ENCODE measurements around the gene PCOLCE2.

The PCOLCE2 gene

GRCh38 chr3:142888481-142889211 is at the start of gene PCOLCE2:
TSS of gene PCOLCE2 (minus strand) at chr3:142889083. CDS start at chr3:142888896, 187 bp downstream.
- no peak for DNase-seq

DNA sequence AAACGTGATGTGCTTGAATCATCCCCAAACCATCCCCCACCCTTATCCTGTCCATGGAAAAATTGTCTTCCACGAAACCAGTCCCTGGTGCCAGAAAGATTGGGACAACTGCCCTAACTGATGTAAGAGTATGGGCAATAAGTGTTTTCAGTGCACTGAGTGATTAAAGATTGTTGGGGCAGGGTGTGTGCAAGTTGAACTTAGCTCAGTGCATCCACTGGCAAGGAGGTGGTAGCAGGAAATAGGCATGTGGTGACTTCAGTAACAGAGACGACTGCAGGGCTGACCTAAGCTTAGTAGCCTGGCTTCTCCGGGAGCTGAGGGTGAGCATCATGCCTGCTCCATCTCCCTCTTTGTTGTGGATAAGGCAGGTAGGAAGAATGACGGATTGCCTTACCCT is 47.1 kb upstream of the PCOLCE2 start:
- no peak for DNase-seq

DNA sequence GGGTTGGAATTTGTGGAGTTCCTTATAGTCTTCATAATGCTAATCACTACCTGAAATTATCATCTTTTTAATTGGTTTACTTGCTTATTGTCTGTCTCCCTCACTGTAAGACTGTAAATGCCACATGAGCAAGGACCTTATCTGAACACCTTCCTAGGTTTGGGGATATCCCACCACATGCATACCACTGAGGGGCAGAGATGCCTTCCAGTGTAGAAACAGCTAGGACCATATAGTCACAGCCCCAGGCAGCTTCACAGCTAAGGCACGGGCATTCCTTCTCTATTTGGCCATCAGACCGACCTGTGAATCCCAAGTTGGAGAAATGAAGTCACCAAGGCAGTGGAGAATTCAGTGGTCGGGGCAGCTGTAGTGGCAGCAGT is 46.0 kb upstream of the PCOLCE2 start:
- DNase-seq = no peak

- DNase-seq = no peak
Observed at GRCh38 chr3:142934128-142934886, 45.4 kb upstream of the PCOLCE2 start.

DNA sequence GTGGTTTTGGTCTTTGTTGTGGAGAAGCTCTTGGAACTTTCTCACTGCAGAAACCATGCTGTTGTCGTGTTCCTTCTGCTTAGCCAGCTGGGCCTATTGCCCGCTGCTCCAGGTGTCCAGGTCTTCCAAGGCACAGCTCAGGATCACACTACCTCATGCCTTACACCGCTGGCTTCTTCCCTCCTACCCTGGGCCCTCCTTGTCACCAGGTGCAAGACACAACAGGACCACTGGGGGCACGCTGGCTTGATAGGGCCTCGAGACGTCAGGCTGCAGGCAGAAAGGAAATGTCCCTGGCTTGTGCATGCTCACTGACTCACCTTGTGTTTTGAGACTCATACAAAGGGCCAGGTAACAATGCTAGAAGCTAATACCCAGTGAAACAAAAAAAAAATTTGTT is 42.3 kb upstream of the PCOLCE2 start:
- DNase-seq = no peak

- DNase-seq = no peak
Observed at GRCh38 chr3:142930463-142930862, 41.6 kb upstream of the PCOLCE2 start.

DNA sequence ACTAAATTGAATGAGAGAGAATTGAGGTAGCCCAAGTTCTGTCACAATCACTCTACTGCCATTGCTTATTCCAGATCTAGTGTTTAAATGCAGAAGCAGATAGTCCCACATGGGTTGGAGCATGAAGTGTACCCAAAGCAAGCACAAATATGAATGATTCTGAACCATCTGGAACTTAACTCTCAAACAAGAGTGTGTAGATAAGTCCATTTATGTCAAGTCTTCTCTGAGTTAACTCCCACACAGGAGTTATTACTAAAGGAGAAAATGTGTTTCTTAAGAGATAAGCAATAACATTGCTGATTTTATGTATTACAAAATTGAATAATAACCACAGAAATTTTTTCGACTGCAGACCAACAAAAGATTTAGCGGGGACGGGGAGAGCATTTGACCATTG is 41.0 kb upstream of the PCOLCE2 start:
- DNase-seq = no peak

- peak; percentile 52 to 71 for DNase-seq
Observed at GRCh38 chr3:142929109-142929508, 40.2 kb upstream of the PCOLCE2 start.

DNA sequence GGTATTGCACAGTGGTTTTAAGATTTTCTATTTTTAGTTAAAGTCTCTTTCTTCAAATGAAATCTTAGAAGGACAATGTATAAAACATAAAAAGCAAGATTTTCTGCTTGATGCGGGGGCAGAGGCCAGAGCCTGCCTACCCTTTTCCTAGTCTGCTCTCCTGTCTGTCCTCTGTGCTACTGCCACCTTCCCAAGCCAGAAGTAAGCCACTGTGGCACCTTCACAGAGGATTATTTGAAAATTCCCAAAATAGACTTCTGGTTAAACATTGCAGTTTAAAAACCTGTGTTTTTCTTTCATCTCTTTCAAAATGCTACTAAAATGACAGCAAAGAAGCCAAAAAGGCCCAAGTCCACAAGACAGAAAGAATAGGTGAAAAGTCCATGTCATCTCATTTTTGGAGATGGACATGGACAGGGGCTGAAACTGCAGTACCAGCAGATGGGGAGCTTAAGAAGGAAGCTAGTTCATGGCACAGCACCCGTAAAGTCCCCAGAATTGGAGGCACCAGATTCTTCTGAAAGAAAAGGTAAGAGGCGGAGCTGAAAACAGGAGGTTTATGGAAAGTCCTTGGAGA is 37.6 kb upstream of the PCOLCE2 start:
- no peak for DNase-seq

DNA sequence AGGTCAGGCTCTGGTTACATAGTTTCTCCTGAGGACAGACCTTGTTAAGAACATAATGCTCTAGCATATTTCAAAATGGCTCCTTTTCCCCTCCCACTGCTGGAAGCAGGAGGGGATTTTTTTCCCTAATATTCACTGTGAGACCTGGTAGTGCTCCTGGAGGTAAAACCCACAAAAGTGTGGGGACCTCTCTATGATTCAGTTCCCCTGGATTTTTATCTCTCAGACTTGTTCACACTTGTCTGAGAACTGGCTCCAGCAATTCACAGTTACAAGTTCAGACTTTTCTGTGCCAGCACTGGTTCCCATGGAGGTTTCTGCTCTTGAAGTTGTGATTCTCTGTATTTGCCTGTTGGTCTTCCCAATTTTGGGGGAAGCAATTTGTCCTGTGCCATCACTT is 36.3 kb upstream of the PCOLCE2 start:
- DNase-seq = no peak

DNA sequence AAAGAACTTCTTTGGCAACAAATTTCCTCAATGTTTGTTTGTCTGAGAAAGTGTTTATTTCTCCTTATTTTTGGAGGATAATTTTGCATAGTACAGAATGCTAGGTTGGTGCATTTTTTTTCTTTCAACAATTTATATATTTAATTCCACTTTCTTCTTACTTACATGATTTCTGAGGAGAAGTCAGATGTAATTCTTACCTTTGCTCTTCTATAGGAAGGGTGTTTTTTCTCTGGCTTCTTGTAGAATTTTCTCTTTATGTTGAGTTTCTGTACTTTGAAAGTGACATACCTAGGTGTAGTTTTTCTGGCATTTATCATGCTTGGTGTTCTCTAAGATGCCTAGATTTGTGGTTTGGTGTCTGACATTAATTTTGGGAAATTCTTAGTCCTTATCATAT is 34.8 kb upstream of the PCOLCE2 start:
- no peak for DNase-seq

DNA sequence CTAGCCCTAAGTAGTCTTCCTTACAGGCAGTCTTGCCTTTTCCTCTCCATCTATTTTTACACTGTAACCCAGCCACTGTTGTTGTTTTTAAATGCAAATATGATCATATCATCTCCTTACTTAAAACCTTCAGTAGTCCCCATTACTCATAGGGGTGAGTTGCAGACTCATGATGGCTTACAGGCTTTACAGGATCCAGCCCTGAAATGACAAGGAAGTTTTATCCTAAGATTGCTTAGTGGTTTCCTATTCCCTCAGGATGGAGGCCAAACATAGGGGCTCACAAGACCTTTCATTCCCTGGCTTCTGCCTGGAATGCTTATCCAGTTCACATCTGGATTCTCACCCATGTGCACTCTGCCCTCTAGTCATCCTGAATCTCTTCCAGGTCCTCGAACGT is 27.7 kb upstream of the PCOLCE2 start:
- no peak for DNase-seq

- no peak for DNase-seq
Observed at GRCh38 chr3:142915636-142916035, 26.8 kb upstream of the PCOLCE2 start.

GRCh38 chr3:142914286-142914811 is 25.5 kb upstream of the PCOLCE2 start:
- no peak for DNase-seq

GRCh38 chr3:142913432-142913831 is 24.5 kb upstream of the PCOLCE2 start:
- no peak for DNase-seq

DNA sequence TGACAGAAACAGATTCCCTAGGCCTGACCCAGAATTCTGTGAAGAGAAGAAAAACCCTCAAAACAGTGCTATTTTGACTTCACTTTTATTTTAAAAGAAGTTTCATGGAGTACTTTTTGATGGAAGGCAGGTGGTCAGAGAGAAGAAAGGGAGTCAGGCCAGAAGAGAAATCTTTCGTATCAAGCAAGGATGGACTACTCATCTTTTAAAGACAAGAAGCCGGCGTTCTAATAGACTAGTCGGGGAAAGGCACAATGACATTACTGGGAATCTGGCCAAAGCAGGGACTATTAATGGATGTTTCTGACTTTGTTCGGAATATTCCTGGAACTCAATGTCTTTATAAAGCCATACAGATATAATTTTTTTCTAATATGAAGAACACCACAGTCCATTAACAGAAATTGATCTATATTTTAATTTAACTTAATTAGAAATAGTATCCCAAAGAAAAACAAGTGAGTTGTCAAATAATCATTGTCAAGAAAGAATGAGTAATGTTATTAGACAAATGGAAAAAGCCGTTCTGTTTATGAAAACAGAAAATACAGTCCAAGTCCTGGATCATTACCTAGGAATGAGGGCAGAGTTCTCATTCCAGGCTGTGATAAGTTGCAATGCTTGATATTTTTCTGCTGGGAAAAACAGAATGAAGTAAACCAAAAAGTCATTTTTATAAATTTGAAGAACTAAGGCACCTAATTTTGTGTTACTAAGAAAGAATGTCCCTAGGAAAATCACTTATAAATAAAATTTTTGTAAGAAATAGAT is 23.7 kb upstream of the PCOLCE2 start:
- no peak for DNase-seq

DNA sequence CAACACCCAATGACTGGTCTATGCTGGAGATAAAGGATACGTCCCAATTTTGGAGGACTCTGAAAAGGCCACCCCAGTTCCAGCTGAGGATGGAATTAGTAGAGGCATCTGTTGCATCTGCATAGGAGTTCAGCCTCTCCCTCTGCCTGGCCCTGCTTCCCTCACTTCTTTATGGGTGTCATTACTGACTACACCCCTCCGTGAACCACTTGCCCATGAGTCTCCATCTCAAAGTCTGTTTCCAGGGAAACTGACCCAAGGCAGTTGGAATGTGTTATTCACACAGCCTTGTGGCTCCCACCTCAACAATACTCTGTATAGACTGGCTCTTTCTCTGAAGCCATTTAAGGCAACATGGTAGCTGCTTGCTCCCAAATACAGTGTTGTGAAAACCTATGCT is 21.4 kb upstream of the PCOLCE2 start:
- DNase-seq = no peak

GRCh38 chr3:142909282-142909681 is 20.4 kb upstream of the PCOLCE2 start:
- no peak for DNase-seq

GRCh38 chr3:142907996-142908395 is 19.1 kb upstream of the PCOLCE2 start:
- no peak for DNase-seq

- peak; percentile 66 to 78 for DNase-seq
Observed at GRCh38 chr3:142904639-142905436, 16.0 kb upstream of the PCOLCE2 start.

DNA sequence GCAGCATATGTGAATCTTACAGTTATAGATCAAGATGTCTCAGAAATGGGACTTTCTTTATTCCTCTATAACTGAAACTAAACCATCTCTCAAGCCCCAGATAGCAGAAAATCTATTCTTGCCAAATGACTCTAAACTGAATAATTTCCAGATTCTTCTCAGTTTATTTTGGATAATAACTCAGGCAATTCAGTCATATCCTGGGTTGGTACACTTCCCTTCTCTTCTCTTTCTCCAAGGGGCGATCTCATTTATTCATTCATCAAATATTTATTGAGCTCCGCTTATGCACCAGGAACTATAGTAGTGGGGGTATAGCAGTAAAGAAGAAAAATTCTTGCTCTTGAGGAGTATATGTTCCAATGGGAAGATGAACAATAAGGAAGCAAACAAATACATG is 13.5 kb upstream of the PCOLCE2 start:
- no peak for DNase-seq

Measured in inflammatory macrophage treated with lipopolysaccharide for 1 hour (primary cell).